HUDEP-2 (cell line): ENCODE data around the gene HOXA7.

ENCODE experiments used
- DNase-seq, 76 experiments: peaks; one replicate each; lab custom pipeline; 2025; ENCODE audit not compliant: unreplicated experiment in 76 of 76; lab: John Stamatoyannopoulos, UW

Gene HOXA7

GRCh38 chr7:27172315-27172774 lies 15.9 kb upstream of the HOXA7 start:
- DNase-seq, result no peak

DNA sequence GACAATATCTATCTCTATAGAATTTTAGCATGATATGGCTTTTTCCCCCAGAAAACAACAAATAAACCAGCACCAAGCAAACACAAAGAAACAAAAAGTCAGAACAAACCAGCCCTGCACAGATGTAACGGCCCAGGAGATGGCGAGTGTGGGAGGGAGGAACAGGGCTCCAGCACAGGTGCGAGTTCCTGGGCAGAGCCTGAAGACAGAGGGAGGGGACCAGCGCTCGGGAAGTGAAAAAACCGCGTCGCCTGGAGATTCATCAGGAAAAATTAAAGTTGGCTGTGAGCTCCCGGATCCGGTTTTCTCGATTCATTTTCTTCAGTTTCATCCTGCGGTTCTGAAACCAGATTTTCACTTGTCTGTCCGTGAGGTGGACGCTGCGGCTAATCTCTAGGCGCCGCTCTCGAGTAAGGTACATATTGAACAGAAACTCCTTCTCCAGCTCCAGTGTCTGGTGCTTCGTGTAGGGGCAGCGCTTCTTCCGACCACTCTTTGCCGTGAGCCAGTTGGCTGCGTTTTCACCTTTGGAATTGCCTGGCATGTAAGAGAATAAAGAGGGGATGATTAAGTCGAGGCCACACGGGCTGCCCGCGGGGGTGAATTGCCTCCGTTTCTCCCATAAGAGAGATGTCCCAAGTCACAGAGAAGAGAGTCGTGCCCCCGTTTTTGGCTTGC lies 15.3 kb upstream of the HOXA7 start:
- no peak for DNase-seq

- DNase-seq, result no peak
Observed at GRCh38 chr7:27171325-27171636, 14.8 kb upstream of the HOXA7 start.

GRCh38 chr7:27170426-27171324 lies 14.2 kb upstream of the HOXA7 start:
- DNase-seq, result no peak

DNA sequence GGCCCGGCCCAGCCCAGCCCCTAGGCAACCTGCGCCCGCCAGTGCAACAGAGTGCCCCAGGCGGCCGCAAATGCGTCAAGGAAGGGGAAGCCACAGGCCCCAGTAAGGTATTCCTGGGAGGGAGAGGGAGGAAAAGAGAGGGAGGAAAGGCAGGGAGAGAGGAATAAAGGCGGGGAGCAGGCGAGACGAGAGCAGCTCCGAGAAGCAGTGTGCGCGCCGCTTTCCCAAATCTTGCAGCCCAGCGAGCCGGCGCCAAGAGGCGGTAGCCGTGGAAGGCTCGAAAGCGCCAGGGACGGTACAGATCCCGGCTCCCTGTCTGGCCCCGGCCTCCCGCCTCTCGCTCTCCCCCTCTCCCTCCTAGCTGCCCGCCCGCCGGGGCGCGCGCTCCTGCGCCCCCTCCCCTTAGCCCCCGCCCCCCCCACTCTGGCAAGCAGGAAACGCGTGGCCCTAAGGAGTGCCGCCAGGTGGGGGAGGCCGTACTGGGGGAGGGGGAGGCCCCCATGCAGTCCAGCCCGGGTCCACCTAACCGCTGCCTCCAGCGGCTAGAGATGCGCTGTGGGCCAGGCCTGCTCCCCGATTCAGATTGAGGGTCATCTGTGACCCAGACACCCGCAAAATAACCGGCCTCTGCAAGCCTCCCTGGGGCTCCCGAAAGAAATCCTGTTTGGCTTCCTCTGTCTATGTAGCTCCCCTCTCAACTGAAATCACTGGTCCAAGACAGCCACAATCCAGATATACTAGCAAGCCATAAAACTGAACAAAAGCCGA lies 13.4 kb upstream of the HOXA7 start:
- DNase-seq, result no peak

DNA sequence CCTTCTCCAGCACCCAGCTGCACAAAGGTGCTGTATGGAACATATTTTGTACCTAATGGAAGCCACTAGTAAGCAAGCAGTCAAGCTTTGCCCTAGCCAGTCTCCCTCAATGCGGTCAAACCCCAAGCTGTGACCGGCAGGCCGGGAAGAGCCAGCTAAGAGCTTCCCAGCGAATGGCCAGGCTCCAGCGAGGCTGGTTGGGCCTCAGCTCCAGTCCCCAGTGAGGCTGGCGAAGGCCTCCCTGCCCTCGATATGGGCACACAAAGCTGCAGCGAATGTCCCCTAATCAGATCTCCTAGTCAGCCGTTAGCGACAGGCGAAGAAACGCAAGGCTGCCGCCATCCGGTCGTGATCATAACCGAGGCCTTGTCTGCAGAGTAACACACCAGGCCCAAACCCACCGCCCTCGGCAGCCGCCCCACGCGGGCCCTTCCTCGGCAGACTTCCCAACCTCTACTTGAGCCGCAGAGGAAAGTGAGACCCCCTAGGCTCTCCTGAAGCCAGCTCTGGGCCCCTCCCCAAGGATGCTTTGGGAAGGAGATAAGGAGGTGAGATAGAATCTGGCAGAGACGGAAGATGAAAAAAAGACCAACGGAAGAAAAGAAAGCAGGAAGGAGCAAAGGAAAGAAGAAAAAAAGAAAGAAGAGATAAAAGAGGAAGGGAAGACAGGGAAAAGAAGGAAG lies 11.9 kb upstream of the HOXA7 start:
- peak in 31 of 76 experiments; percentile 3 to 62 (median 26) for DNase-seq

GRCh38 chr7:27167916-27168264 lies 11.4 kb upstream of the HOXA7 start:
- no peak for DNase-seq

GRCh38 chr7:27166531-27167505 lies 10.3 kb upstream of the HOXA7 start:
- DNase-seq, result no peak

DNA sequence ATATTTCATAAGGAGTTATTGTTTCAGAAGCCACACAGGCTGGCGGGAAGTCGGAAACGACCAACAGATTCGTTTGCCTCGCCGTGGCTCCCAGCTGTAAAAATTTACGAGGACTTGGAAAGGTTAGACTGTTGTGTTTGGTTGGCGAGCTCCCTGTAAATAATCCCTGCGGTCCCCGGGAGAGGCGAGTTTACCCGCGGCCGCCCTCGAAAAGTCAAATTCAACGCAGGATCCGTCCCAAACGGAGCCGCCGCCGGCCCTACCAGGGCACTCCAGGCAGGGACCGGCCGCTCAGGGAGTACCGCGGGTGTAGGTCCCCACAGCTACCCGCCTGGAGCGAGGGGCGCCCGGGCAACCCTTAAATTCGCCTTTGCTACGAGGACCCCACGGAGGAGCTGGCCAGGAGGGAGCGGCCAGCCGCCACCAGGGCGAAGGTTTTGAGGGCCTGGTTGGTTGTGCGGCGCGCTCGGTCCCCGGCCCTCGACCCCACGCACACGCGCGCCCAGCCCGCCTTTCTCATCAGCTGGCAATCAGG lies 9.6 kb upstream of the HOXA7 start:
- no peak for DNase-seq

GRCh38 chr7:27165089-27165995 lies 8.9 kb upstream of the HOXA7 start, which contains the start of gene HOXA9:
Gene HOXA9, minus strand, starts transcription at chr7:27165537. Its CDS starts 80 bp downstream, at chr7:27165457.
- no peak for DNase-seq

DNA sequence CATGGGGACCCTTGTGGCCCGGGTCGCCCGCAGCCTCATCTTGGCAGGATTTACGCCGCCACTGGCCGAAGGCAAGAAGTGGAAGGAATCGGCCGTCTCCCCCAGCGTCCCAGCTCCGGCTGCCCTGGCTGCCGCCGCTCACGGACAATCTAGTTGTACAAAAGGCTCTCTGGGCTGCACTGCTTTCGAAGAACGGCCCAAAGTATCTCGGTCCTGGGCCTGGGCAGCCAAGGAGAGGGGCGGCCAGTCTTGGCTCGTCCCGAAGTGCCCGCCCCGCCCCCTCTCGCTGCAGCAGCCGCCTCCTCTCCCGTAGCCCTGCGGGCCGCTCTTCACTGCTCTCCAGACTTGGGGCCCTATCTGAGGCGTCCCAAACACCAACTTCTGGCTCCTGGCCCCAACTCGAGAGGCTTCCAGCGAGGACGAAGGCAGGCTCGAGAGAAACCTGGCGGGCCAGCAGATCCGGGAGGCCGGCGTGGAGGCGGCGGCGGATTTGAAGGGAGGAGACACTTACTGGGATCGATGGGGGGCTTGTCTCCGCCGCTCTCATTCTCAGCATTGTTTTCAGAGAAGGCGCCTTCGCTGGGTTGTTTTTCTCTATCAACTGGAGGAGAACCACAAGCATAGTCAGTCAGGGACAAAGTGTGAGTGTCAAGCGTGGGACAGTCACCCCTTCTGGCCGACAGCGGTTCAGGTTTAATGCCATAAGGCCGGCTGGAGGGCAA lies 8.1 kb upstream of the HOXA7 start:
- DNase-seq, result peak in 1 of 76 experiments; percentile 16

DNA sequence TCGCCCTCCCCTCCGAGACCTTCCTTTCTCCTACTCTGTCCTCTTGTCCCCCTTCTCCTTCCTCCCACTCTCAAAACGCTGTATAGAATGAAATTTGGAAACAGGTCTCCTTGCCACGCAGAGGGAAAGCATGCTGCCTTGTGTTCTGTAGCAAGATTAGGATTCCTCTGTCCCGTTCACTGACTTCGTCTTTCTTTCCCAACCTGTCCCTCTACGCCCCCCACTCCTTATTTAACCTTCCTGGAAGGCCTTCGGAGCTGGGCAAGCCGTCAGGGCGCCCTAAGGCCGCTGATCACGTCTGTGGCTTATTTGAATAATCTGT lies 7.5 kb upstream of the HOXA7 start:
- no peak for DNase-seq

DNA sequence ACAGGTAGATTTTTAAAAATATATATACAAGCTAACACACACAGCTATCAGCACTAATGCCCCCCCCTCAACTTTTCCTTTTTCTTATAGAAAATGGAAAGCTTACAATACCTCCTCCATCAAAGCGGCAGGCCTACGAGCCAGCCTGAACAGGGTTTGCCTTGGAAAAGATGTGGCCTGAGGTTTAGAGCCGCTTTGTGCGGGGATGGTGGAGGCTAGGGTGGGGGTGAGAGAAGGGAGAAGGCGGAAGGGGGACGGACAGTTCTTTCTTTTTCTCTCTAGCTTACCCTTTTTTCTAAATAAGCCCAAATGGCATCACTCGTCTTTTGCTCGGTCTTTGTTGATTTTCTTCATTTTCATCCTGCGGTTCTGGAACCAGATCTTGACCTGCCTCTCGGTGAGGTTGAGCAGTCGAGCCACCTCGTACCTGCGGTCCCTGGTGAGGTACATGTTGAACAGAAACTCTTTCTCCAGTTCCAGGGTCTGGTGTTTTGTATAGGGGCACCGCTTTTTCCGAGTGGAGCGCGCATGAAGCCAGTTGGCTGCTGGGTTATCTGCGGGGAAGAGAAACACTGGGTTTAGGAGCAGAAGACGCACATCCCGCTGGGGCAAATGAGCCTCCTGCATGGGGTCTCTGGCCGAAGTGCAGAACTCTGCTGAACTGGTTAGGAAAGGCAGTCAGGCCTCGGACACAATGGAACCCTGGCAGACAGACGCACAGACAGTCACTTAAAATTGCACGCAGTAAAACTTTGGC lies 7.0 kb upstream of the HOXA7 start:
- DNase-seq, result no peak

GRCh38 chr7:27162561-27163287 lies 6.2 kb upstream of the HOXA7 start:
- DNase-seq, result no peak

DNA sequence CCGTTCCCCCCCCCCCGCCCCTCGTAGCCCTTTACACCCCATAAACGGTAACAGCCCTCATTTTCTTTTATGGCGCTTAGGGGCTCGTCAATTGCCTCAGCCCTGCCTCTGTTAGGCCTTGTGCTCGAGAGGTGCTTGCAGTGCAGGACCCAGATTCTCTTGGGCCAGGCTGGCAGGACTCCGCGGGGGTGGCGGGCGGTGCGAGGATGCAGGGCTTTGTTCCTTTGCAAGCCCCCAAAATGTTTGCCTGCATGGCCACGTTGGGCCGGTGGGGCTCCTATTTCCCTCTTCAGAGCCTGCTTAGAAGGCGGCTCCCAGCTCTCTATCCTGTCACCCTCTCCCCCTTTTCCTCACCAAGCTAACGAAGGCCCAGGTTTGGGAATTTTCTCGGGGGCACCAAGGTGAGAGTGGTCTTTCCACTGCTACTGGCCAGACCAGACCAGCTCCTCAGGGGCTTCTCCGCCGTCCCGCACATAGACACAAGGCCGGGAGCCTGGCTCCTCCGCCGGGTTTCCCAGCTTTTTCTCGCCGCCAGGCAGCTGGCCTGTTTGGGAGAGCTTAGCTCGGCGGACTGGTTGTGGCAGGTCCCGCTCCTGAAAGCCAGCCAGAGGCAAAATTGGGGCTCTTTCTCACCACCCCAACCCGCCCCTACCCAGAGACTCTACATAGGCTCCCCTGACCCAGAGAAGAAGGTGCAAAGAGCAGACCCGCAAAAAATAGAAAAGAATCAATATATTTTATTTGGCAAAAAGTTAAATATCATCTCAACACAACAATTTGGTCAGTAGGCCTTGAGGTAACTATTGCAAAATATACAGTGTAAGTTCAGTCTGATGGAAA lies 5.5 kb upstream of the HOXA7 start:
- no peak for DNase-seq
